Suppressor macrophage (primary cell): ENCODE data around the gene KCNIP1.
"Not testable (repeated sequence)": the region's sequence is repeated elsewhere in the genome, so short reads cannot be mapped to it uniquely, and the experiment has no call there.

ENCODE experiments used
- DNase-seq, 4 experiments: peaks; one replicate each; pipeline ENCODE4 v3.0.0-alpha.2; 2020 to 2022

Gene KCNIP1

DNA sequence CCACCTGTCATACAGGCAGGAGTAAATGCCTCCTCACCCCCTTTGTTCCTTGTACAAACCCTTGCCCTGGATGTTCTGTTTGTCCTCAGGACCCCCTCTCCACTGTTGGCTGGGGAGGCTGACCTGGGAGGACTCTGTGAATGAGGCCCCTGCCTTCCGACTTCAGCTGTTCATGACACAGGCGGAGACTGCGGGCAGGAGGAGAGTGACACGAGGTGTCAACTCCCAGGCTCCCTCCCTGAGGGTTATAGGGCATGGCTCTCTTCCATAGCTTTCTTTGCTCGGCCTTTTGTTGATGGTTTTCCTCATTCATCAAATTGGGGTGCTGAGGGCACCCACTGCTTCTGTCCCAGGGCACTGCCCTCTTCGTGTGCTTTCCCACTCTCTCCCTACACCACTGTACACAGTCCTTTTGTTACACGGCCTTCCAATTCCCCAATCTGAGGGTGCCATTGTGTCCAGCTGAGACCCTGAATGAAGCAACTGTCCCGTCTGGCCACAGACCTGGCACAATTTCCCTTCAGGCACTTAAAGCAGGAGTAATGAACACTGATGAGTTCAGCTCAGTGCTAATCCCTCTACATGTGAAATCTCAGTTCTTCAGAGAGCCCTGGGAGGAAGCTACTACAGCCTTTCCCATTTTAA is 33.8 kb downstream of the KCNIP1 start:
- no peak for DNase-seq

- DNase-seq: no peak
These were observed 34.3 kb downstream of the KCNIP1 start for GRCh38 chr5:170538096-170538465.

GRCh38 chr5:170538696-170539586 is 35.1 kb downstream of the KCNIP1 start:
- peak; percentile 66 to 90 (median 80) for DNase-seq

GRCh38 chr5:170540271-170540670 is 36.5 kb downstream of the KCNIP1 start:
- DNase-seq: no peak

DNA sequence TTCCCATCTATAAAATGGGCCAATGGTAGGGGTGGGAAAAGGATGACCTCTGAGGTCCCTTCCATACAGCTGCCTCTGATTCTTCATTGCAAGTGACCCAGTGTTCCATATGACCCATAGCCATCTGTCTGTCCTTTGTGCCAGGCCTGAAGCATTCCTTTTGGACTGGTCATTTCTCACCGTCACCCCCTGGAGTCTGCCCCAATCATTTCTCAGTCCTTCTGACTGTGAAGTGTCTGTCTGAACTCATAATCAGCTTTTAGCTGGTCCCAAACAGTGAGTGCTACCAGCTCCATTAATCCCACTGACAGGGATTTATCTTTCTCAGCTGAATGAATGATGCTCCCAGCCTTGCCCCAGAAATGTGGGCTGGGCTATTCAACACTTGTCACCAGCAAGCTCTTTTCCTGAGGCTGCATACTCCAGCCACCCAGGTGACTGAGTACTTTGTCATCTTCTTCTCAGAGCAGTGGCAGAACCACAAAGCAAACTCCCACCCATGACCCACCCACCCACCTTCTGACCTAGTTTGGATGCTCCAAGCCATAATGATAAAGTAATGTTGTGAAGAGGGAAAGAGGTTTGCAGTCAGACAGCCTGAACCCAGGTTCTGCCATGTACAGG is 37.4 kb downstream of the KCNIP1 start:
- DNase-seq: no peak

- DNase-seq: peak; percentile 27 to 61 (median 40)
These were observed 39.0 kb downstream of the KCNIP1 start for GRCh38 chr5:170542691-170543293.

DNA sequence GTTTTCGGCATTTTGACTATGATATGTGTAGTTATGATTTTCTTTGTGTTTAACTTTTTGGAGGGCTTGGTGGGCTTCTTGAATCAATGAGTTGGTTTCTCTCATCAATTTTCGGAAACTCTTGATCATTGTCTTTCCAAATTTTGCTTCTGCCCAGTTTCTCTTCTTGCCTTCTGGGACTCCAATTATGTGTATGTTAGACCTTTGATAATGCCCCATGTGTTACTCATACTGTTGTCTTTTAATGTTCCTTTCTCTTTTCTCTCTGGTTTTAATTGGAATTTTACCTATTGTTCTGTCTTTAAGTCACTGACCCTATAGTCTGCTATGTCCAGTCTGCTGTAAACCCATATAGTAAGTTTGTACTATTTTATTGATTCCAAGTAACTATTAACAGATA is 41.5 kb downstream of the KCNIP1 start:
- DNase-seq: no peak

GRCh38 chr5:170545811-170546210 is 42.0 kb downstream of the KCNIP1 start:
- peak; percentile 17 to 61 (median 50) for DNase-seq

DNA sequence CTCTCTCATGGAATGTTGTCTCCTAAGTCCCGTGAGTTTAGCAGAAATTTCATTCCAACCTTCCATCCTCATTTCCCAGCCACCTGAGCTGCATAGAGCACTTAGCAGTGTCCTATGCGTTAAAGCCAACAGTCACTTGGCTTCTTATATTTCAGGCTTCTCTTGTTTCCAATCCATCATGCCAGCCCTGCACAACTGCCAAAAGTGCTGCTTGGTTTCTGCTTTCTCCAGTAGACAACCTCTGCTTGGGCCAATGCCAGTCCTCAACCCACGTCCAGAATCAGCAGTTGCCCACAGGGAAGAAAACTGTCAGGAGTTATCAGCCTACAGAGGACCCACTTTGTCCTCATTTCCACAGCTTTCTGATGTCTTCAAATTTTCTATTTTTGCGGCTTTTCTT is 42.5 kb downstream of the KCNIP1 start:
- peak; percentile 50 to 73 (median 68) for DNase-seq

GRCh38 chr5:170550382-170550781 is 46.6 kb downstream of the KCNIP1 start:
- DNase-seq: not testable (repeated sequence)

DNA sequence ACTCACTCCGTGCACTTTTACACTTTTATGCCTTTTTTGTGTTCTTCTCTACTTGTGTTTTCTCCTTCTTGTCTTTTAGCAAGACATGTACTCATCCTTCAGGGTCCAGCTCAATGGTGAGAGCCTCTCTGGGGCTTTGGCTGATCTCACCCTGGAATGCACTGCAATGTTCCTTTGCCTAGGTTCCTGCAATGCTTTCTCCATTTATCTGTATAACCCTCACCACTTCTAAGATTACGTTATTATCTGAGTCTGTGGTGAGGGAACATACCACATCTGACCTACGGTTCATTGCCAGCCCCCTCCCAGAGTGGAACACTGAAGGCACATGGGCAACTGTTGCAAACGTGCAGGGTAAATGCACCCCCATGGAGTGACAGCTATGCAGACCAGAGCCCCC is 47.3 kb downstream of the KCNIP1 start:
- no peak for DNase-seq

GRCh38 chr5:170551622-170552021 is 47.8 kb downstream of the KCNIP1 start:
- no peak for DNase-seq

GRCh38 chr5:170552621-170553115 is 48.8 kb downstream of the KCNIP1 start:
- peak; percentile 62 to 72 (median 67) for DNase-seq

DNA sequence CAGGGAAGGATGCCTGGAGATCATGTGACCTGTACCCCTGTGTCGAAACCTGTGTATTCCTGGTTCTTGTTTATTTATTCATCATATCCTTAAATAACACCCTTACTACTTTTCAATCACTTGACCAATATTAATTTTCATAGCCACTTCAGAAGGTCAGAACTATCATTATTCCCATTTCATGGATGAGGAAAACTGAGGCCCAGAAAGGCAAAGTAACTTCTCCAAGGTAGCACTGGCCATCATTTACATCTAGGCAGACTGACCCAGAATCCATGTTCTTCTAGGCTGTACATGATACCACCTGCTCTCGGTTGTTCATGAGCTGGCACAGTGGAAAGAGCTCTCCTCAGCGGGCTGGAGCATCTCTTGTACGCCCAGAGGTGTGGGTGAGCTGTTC is 49.4 kb downstream of the KCNIP1 start:
- DNase-seq: no peak

GRCh38 chr5:170554521-170555267 is 50.9 kb downstream of the KCNIP1 start:
- no peak for DNase-seq

- DNase-seq: no peak
These were observed 53.5 kb downstream of the KCNIP1 start for GRCh38 chr5:170557314-170557713.

DNA sequence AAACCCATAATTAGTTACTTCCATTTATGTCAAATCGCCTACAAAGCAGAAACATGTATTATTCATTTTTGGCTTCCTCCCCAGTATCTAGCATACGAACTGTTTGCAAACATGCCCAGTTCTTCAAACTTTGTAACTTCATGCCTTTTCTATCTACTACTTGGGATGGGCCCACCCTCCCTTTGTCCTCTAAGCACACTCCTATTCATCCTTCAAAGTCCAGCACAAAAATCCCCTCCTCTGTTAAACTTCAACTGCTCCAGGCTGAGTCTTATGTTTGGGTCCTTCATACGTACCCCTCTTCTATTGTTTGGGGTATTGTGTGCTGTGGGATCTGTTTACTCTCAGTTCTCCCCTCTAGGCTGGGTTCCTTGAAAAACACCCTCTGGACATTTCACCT is 55.5 kb downstream of the KCNIP1 start:
- no peak for DNase-seq

- no peak for DNase-seq
These were observed 57.1 kb downstream of the KCNIP1 start for GRCh38 chr5:170560938-170561337.

- peak in 3 of 4 experiments; percentile 45 to 54 (median 53) for DNase-seq
These were observed 58.5 kb downstream of the KCNIP1 start for GRCh38 chr5:170562166-170562874.

GRCh38 chr5:170562875-170563228 is 59.0 kb downstream of the KCNIP1 start:
- DNase-seq: peak in 3 of 4 experiments; percentile 32 to 58 (median 50)

- peak; percentile 57 to 79 (median 68) for DNase-seq
These were observed 60.2 kb downstream of the KCNIP1 start for GRCh38 chr5:170563824-170564567.
